ENCODE data around the gene RNU6-9. TPM values are rescaled to one million over a fixed set of nuclear protein-coding genes. Genes with fewer than 3 reads are reported as not detected.
A peak's percentile ranks its signal among the peaks of the same experiment; 100 is the strongest.

The RNU6-9 gene
- total RNA-seq, 2 experiments from 2014 or later: not detected

- ATAC-seq (ENCODE audit: poor library complexity): no peak
- Mint-ChIP-seq H3K36me3 (ENCODE audit: low read depth) (peaks cover 36% of the 10 kb centered on the region), H3K4me1 (ENCODE audit: low read depth) (peaks cover 42% of the 10 kb centered on the region), H3K9me3 (no peaks in the 10 kb centered on the region), H3K27ac (peak overlapping the region; percentile 100), H3K27me3 (no peaks in the 10 kb centered on the region), H3K4me3 (peak overlapping the region; percentile 94)
- peak overlapping the region; percentile 12 for H3K4me3 ChIP-seq (ENCODE audit: low read length)
- peak overlapping the region in 1 of 2 donors; percentile 72 for H3K27ac ChIP-seq (ENCODE audit: low read depth in 1 of 2, low read length in 2 of 2)
- H3K4me1 ChIP-seq (ENCODE audit: insufficient read depth, low read length): peaks cover 72% of the 10 kb centered on the region
- intact Hi-C loops (cut with DNase I, micrococcal nuclease): no loop called here
- TF ChIP-seq CTCF (IDR thresholded peaks at IDR 0.05): no peak
- H3K27me3 ChIP-seq (ENCODE audit: control insufficient read depth in 1 of 2, insufficient read depth in 2 of 2, low read length in 2 of 2): no peaks in the 10 kb centered on the region
- H3K36me3 ChIP-seq (ENCODE audit: insufficient read depth, low read length): peaks cover 2% of the 10 kb centered on the region
- H3K9me3 ChIP-seq (ENCODE audit: control insufficient read depth in 1 of 2, insufficient read depth in 1 of 2, low read length in 2 of 2): peaks cover 0 to 5% of the 10 kb centered on the region in 2 experiments
- DNase-seq: no peak
- POLR2A ChIA-PET: interaction anchor here (1.1 to 11.1 kb wide), 2 partner anchors 16 to 39 kb away, joined by 3 to 183 read pairs; partner anchors contain the start of genes MED16 and RNU6-9
- CTCF ChIA-PET: no interaction called here
Observed at GRCh38 chr19:911197-912033, 18.1 kb downstream of the RNU6-9 start.

GRCh38 chr19:912181-913079, 19.1 kb downstream of the RNU6-9 start:
- peaks cover 36% of the 10 kb centered on the region for H3K36me3 Mint-ChIP-seq (ENCODE audit: low read depth)
- no peaks in the 10 kb centered on the region for H3K9me3 Mint-ChIP-seq
- ChIA-PET CTCF (no interaction called here), POLR2A (interaction anchor here (4.3 kb wide), 1 partner anchor 19 kb away, joined by 20 read pairs; the partner anchor contains the start of genes MED16 and RNU6-9)
- H3K27me3 Mint-ChIP-seq: no peaks in the 10 kb centered on the region
- TF ChIP-seq CTCF (IDR thresholded peaks at IDR 0.05): no peak
- H3K27ac Mint-ChIP-seq: peak overlapping the region; percentile 94
- H3K9me3 ChIP-seq (ENCODE audit: control insufficient read depth in 1 of 2, insufficient read depth in 1 of 2, low read length in 2 of 2): peaks cover 0 to 5% of the 10 kb centered on the region in 2 experiments
- H3K36me3 ChIP-seq (ENCODE audit: insufficient read depth, low read length): peaks cover 2% of the 10 kb centered on the region
- intact Hi-C loops (cut with DNase I, micrococcal nuclease): loop anchor here in 1 of 2 experiments (1.0 kb wide), 1 partner anchor 19 kb away; the partner anchor contains the start of genes MED16 and RNU6-9
- peaks cover 32% of the 10 kb centered on the region for H3K4me1 Mint-ChIP-seq (ENCODE audit: low read depth)
- peaks cover 4 to 9% of the 10 kb centered on the region in 2 experiments for H3K27me3 ChIP-seq (ENCODE audit: control insufficient read depth in 1 of 2, insufficient read depth in 2 of 2, low read length in 2 of 2)
- H3K4me3 ChIP-seq (ENCODE audit: low read length): peak overlapping the region; percentile 82
- no peak for ATAC-seq (ENCODE audit: poor library complexity)
- peak in 10 of 14 experiments; percentile 38 to 68 (median 53) for DNase-seq
- peak overlapping the region; percentile 91 for H3K4me3 Mint-ChIP-seq
- peak overlapping the region; percentile 92 to 98 for H3K27ac ChIP-seq (ENCODE audit: low read depth in 1 of 2, low read length in 2 of 2)
- peaks cover 70% of the 10 kb centered on the region for H3K4me1 ChIP-seq (ENCODE audit: insufficient read depth, low read length)
